ENCODE results near the gene GOLGA7B. TPM values are rescaled to one million over a fixed set of nuclear protein-coding genes. Genes with fewer than 3 reads are reported as not detected.

The GOLGA7B gene
- total and polyA plus RNA-seq, 2 donors (not counting 1 experiment from before 2014, with no cell fraction given): 0.01 TPM; not detected in 1

DNA sequence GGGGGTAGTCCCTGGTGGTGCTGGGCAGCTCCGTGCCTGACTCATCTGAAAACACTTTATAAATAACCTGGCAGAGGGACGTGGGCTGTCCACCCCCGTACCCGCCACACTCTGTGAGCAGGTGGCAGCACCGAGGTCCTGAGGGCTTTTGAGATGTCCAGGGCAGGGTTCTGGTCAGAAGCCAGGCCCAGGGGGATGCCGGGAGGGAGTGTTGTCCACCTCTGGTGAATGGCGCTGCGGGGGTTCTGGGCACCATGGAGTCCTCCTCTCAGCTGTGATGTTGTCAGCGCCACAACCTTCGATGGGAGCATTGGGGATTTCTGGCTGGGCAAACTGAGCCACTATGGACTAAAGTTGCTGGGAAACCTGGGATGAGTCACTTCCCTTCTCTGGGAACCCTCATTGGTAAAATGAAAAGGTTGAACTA is 27.4 kb upstream of the GOLGA7B start:
- Mint-ChIP-seq H3K4me3 (no peak overlapping the region), H3K27ac (no peak overlapping the region), H3K4me1 (no peaks in the 10 kb centered on the region), H3K9me3 (ENCODE audit: insufficient read depth) (no peaks in the 10 kb centered on the region), H3K27me3 (peaks cover 9% of the 10 kb centered on the region)
- no peaks in the 10 kb centered on the region for H3K36me3 ChIP-seq (replicated peaks in 1 of 2; ENCODE audit: control extremely low read depth in 1 of 2, control insufficient read depth in 1 of 2, extremely low read depth in 1 of 2, insufficient read depth in 2 of 2, low read length in 1 of 2)
- no peak overlapping the region for H3K4me3 ChIP-seq (ENCODE audit: control extremely low read depth in 1 of 5, extremely low read depth in 1 of 5, insufficient read depth in 1 of 5, low read depth in 2 of 5, low read length in 4 of 5)
- H3K27ac ChIP-seq (ENCODE audit: low read length in 2 of 2): no peak overlapping the region
- ChIA-PET POLR2A (no interaction called here), CTCF (interaction anchor here (0.9 to 1.7 kb wide), 2 partner anchors 9 to 748 kb away, joined by 3 read pairs; no protein-coding TSS in a partner anchor)
- H3K9ac ChIP-seq (ENCODE audit: low read length): no peak overlapping the region
- intact Hi-C loops (cut with micrococcal nuclease): no loop called here
- ATAC-seq (ENCODE audit: low read depth): no peak
- H3K4me2 ChIP-seq (replicated peaks; ENCODE audit: low read depth, low read length, poor library complexity, severe bottlenecking): no peak overlapping the region
- no peaks in the 10 kb centered on the region for H3K27me3 ChIP-seq (replicated peaks in 1 of 4; ENCODE audit: control extremely low read depth in 1 of 4, control insufficient read depth in 3 of 4, insufficient read depth in 4 of 4, low read length in 3 of 4)
- no peak overlapping the region for H2AFZ ChIP-seq (ENCODE audit: insufficient read depth, low read depth, low read length, poor library complexity, severe bottlenecking)
- no peaks in the 10 kb centered on the region for H3K9me3 ChIP-seq (ENCODE audit: control extremely low read depth in 1 of 3, control insufficient read depth in 2 of 3, insufficient read depth in 1 of 3, low read length in 2 of 3)
- H3K4me1 ChIP-seq (ENCODE audit: control insufficient read depth in 2 of 2, insufficient read depth in 2 of 2, low read length in 2 of 2): no peaks in the 10 kb centered on the region
- 67% methylated on average over 10 of the region's 10 CpGs for WGBS (ENCODE audit: insufficient coverage)
- no peaks in the 10 kb centered on the region for H3K79me2 ChIP-seq (ENCODE audit: control insufficient read depth, insufficient read depth, low read length)
- no peak for DNase-seq
- no peak for TF ChIP-seq EZH2 (IDR thresholded peaks at IDR 0.05; ENCODE audit: borderline replicate concordance, insufficient read depth, low read depth, low read length, poor library complexity, severe bottlenecking)
- TF ChIP-seq, protein P1, sequence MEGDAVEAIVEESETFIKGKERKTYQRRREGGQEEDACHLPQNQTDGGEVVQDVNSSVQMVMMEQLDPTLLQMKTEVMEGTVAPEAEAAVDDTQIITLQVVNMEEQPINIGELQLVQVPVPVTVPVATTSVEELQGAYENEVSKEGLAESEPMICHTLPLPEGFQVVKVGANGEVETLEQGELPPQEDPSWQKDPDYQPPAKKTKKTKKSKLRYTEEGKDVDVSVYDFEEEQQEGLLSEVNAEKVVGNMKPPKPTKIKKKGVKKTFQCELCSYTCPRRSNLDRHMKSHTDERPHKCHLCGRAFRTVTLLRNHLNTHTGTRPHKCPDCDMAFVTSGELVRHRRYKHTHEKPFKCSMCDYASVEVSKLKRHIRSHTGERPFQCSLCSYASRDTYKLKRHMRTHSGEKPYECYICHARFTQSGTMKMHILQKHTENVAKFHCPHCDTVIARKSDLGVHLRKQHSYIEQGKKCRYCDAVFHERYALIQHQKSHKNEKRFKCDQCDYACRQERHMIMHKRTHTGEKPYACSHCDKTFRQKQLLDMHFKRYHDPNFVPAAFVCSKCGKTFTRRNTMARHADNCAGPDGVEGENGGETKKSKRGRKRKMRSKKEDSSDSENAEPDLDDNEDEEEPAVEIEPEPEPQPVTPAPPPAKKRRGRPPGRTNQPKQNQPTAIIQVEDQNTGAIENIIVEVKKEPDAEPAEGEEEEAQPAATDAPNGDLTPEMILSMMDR (IDR thresholded peaks at IDR 0.05): no peak
- no peaks in the 10 kb centered on the region for H4K20me1 ChIP-seq (ENCODE audit: control insufficient read depth, insufficient read depth, low read length, poor library complexity, severe bottlenecking)

DNA sequence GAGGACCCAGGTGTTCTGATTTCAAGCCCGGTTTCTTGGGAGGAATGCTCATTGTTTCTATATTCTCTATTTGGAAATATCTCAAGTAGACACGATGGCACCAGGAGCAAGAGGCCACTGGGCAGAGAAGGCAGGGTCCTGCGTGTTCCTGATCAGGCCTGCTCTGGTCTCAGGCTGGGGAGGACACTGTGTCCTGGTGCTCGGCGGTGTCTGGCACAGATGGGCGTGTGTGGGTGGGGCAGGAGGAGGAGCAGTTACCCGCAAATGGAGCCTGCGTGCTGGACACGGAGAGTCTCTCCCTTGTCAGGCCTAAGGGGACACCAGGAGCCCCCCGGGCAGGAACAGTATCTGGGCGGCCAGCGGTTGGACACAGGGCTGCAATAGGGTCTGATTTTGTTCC is 25.9 kb upstream of the GOLGA7B start:
- no peak for ATAC-seq (ENCODE audit: low read depth)
- ChIA-PET POLR2A (no interaction called here), CTCF (no interaction called here)
- TF ChIP-seq EZH2 (IDR thresholded peaks at IDR 0.05; ENCODE audit: borderline replicate concordance, insufficient read depth, low read depth, low read length, poor library complexity, severe bottlenecking): no peak
- TF ChIP-seq, protein P1 (IDR thresholded peaks at IDR 0.05): no peak
- intact Hi-C loops (cut with micrococcal nuclease): no loop called here
- H3K4me3 Mint-ChIP-seq: no peak overlapping the region
- Histone ChIP-seq H3K4me1 (ENCODE audit: control insufficient read depth in 2 of 2, insufficient read depth in 2 of 2, low read length in 2 of 2) (no peaks in the 10 kb centered on the region), H3K9me3 (ENCODE audit: control extremely low read depth in 1 of 3, control insufficient read depth in 2 of 3, insufficient read depth in 1 of 3, low read length in 2 of 3) (no peaks in the 10 kb centered on the region), H3K9ac (ENCODE audit: low read length) (no peak overlapping the region), H3K36me3 (replicated peaks in 1 of 2; ENCODE audit: control extremely low read depth in 1 of 2, control insufficient read depth in 1 of 2, extremely low read depth in 1 of 2, insufficient read depth in 2 of 2, low read length in 1 of 2) (no peaks in the 10 kb centered on the region), H3K79me2 (ENCODE audit: control insufficient read depth, insufficient read depth, low read length) (no peaks in the 10 kb centered on the region), H3K27me3 (replicated peaks in 1 of 4; ENCODE audit: control extremely low read depth in 1 of 4, control insufficient read depth in 3 of 4, insufficient read depth in 4 of 4, low read length in 3 of 4) (no peaks in the 10 kb centered on the region), H3K27ac (ENCODE audit: low read length in 2 of 2) (no peak overlapping the region), H4K20me1 (ENCODE audit: control insufficient read depth, insufficient read depth, low read length, poor library complexity, severe bottlenecking) (no peaks in the 10 kb centered on the region), H2AFZ (ENCODE audit: insufficient read depth, low read depth, low read length, poor library complexity, severe bottlenecking) (no peak overlapping the region), H3K4me2 (replicated peaks; ENCODE audit: low read depth, low read length, poor library complexity, severe bottlenecking) (no peak overlapping the region), H3K4me3 (ENCODE audit: control extremely low read depth in 1 of 5, extremely low read depth in 1 of 5, insufficient read depth in 1 of 5, low read depth in 2 of 5, low read length in 4 of 5) (no peak overlapping the region)
- no peak for DNase-seq
- H3K9me3 Mint-ChIP-seq (ENCODE audit: insufficient read depth): no peaks in the 10 kb centered on the region
- peaks cover 5% of the 10 kb centered on the region for H3K27me3 Mint-ChIP-seq
- H3K4me1 Mint-ChIP-seq: no peaks in the 10 kb centered on the region
- H3K27ac Mint-ChIP-seq: no peak overlapping the region
- 92% methylated on average over 11 of the region's 12 CpGs for WGBS (ENCODE audit: insufficient coverage)

All from B cell (primary cell).